Measurements from ENCODE around the gene WRAP53.

DNA sequence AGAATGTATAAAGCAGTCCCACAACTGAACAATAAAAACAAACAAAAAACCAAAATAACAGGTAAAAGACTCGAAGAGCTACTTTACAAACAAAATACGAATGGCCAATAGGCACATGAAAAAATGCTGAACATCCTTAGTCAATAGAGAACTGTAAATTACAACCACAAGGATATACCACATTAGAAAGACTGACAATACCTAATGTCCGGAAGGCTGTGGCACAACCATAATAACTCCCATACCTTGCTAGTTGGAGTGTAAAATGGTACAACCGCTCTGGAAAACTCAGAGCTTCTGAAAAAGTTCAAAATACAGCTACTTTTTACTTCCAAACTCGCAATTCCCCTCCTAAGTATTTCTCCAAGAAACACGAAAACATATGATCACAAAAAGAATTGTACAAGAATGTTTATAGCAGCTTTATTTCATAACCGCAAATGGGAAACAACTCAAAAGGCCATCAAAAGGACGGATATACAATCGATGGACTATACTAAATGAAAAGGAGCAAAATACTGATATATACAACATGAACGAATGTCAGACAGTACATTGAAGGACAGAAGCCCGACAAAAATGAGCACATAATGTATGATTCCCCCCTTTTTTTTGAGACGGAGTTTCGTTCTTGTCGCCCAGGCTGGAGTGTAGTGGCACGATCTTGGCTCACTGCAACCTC, 3.3 kb upstream of the WRAP53 start:
- no peak for TF ChIP-seq EZH2 (IDR thresholded peaks at IDR 0.05)
- no peak for TF ChIP-seq POLR2AphosphoS5 (IDR thresholded peaks at IDR 0.05; ENCODE audit: borderline replicate concordance, low read depth, low read length)
- TF ChIP-seq FOXP2 (optimal IDR thresholded peaks at IDR 0.05; ENCODE audit: control extremely low read depth, extremely low read length, insufficient read depth): no peak

All from SK-N-MC (cell line).